COLO668 (cell line): ENCODE results near the gene RAB26.
"Not testable (repeated sequence)": the region's sequence is repeated elsewhere in the genome, so short reads cannot be mapped to it uniquely, and the experiment has no call there.

Source experiments
- DNase-seq: peaks from one replicate; lab custom pipeline; 2025; ENCODE audit not compliant: unreplicated experiment; lab: John Stamatoyannopoulos, UW

Gene RAB26

GRCh38 chr16:2147981-2148671, at the start of gene RAB26:
TSS of gene RAB26 (plus strand) at chr16:2148625. CDS start at chr16:2148784, 159 bp downstream.
- peak; percentile 96 for DNase-seq

- DNase-seq, result not testable (repeated sequence)
These were observed 46.8 kb upstream of the RAB26 start for GRCh38 chr16:2101581-2101980.

- no peak for DNase-seq
These were observed 46.0 kb upstream of the RAB26 start for GRCh38 chr16:2102471-2102870.

GRCh38 chr16:2104464-2104863, 44.0 kb upstream of the RAB26 start:
- not testable (repeated sequence) for DNase-seq

- not testable (repeated sequence) for DNase-seq
These were observed 43.1 kb upstream of the RAB26 start for GRCh38 chr16:2105291-2105690.

- DNase-seq, result not testable (repeated sequence)
These were observed 42.7 kb upstream of the RAB26 start for GRCh38 chr16:2105769-2106168.

- not testable (repeated sequence) for DNase-seq
These were observed 42.2 kb upstream of the RAB26 start for GRCh38 chr16:2106211-2106610.

- DNase-seq, result not testable (repeated sequence)
These were observed 41.2 kb upstream of the RAB26 start for GRCh38 chr16:2107121-2107790.

GRCh38 chr16:2107791-2108125, 40.7 kb upstream of the RAB26 start:
- DNase-seq, result not testable (repeated sequence)

- DNase-seq, result not testable (repeated sequence)
These were observed 39.8 kb upstream of the RAB26 start for GRCh38 chr16:2108446-2109270.

GRCh38 chr16:2109271-2109580, 39.2 kb upstream of the RAB26 start:
- not testable (repeated sequence) for DNase-seq

- not testable (repeated sequence) for DNase-seq
These were observed 38.6 kb upstream of the RAB26 start for GRCh38 chr16:2109872-2110271.

GRCh38 chr16:2110332-2111008, 38.0 kb upstream of the RAB26 start:
- DNase-seq, result not testable (repeated sequence)

GRCh38 chr16:2111009-2111353, 37.4 kb upstream of the RAB26 start:
- DNase-seq, result not testable (repeated sequence)

GRCh38 chr16:2111412-2112335, 36.8 kb upstream of the RAB26 start:
- DNase-seq, result not testable (repeated sequence)

- not testable (repeated sequence) for DNase-seq
These were observed 35.8 kb upstream of the RAB26 start for GRCh38 chr16:2112539-2113106.

- DNase-seq, result not testable (repeated sequence)
These were observed 34.2 kb upstream of the RAB26 start for GRCh38 chr16:2114225-2114624.

GRCh38 chr16:2114885-2115590, 33.4 kb upstream of the RAB26 start:
- DNase-seq, result not testable (repeated sequence)

- DNase-seq, result no peak
These were observed 32.8 kb upstream of the RAB26 start for GRCh38 chr16:2115591-2115973.
